ENCODE data around the gene LPP.

- TF ChIP-seq POLR2A (IDR thresholded peaks at IDR 0.05) = no peak
- TF ChIP-seq, protein P1, sequence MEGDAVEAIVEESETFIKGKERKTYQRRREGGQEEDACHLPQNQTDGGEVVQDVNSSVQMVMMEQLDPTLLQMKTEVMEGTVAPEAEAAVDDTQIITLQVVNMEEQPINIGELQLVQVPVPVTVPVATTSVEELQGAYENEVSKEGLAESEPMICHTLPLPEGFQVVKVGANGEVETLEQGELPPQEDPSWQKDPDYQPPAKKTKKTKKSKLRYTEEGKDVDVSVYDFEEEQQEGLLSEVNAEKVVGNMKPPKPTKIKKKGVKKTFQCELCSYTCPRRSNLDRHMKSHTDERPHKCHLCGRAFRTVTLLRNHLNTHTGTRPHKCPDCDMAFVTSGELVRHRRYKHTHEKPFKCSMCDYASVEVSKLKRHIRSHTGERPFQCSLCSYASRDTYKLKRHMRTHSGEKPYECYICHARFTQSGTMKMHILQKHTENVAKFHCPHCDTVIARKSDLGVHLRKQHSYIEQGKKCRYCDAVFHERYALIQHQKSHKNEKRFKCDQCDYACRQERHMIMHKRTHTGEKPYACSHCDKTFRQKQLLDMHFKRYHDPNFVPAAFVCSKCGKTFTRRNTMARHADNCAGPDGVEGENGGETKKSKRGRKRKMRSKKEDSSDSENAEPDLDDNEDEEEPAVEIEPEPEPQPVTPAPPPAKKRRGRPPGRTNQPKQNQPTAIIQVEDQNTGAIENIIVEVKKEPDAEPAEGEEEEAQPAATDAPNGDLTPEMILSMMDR (IDR thresholded peaks at IDR 0.05) = no peak
Measured at GRCh38 chr3:188595890-188596376, 442.0 kb downstream of the LPP start.

Data from right lobe of liver (tissue), 4 donors.